NCI-H2227 (cell line): Measurements from ENCODE around the gene CBX5.
"Not testable (repeated sequence)": the region's sequence is repeated elsewhere in the genome, so short reads cannot be mapped to it uniquely, and the experiment has no call there.

ENCODE experiments used
- DNase-seq: peaks from one replicate; lab custom pipeline; 2025; ENCODE audit not compliant: unreplicated experiment; lab: John Stamatoyannopoulos, UW

CBX5 gene

GRCh38 chr12:54270345-54270744 is 9.6 kb downstream of the CBX5 start:
- no peak for DNase-seq

DNA sequence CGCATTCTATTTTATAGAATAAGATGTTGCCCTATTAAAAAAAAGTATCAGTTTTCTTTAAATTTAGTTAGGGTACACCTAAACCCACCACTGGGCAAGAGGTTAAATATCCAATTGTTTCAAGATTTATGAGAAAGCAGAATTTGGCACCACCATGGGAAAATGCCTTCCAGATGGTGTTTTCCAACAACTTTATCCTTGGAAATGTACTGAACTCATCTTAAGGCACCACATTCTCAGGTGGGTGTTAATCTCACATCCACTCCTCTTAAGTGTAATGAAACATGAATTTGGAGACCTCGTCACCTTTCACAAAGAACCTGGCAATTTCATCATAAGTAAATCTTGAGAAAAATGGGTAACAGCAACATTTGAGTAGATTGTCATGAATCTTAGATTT is 13.1 kb downstream of the CBX5 start:
- no peak for DNase-seq

DNA sequence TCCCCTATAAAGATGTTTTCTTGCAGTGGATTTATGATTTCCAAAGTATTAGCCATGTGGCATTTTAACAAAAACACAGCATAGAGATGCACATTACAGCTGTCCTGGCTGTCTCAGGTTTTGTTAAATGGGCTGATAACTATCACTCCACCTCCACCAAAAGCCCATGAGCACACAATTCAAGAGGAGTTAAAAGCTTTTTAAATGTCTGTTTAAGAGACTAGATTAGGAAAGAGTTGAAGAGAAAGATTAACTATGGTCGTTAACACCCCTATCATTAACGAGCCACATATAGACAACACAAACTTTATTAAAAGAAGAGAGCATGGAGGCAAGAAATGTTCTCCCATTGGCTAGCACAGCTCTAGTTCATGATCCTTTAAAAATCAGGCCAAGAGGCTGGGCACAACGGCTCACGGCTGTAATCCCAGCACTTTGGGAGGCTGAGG is 14.5 kb downstream of the CBX5 start:
- DNase-seq: no peak

GRCh38 chr12:54262403-54262925 is 17.5 kb downstream of the CBX5 start:
- DNase-seq: peak; percentile 34

DNA sequence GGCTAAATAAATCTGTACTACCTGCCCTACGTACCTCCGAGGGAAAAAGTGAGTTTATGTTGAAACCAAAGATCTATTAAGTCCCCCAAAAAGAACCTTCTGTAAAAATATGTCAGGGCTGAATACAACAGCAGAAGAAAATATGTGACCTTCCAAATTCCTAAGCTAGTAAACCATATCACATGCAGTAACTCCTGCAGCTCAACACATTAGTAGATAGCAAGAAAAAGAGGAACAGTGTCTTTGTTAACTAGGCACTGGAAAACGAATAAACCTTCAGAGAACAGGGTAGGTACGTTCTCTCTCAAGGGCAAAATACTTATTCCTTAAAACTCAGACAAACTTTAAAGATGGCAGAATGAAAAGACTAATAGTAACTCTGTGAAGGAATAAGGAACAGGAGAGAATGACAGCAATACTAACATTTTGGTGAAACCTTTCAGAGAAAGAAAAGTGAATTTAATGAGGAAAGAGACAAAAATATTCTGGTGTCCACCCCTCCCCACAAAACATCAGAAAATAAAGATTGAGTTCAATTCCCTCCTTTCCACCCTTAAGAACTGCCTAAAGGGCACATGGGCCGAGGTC is 18.0 kb downstream of the CBX5 start:
- DNase-seq: no peak

DNA sequence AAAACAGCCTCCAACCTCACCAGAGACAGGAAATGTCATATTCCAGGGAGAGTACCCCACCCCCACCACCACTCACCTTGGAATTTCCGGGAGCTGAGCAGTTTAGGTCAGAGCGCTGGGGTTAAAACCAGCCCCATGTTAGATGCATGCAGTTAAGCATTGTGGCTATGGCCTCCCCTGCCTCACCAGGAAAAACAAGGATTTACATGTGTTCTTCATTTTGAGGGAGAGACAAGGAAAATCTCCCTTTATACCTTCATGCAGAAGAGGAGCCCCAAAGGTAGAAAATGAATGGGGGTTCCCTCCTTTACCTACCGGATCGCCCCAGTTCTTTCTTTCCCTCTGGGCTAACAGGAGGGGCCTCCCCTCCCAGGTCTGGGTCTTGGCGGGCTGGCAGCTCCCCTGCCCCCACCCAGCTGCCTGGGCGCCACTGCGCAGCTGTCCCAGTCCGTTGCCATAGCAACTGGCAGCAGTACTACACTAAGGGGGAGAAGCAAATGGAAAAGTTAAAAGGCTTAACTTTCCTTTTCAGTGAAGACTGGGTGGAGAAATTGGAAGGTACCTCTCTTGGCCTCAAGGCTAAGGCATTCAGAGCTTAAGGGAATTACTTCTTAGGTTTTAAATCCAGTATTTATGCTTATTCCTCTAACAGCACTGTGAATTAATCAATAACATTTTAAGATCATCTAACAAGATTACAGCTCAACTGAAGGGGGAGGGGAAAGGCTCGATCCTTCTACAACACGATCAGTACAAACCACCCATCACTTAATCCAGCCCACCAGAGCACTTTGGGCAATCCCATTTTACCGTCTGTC is 20.5 kb downstream of the CBX5 start:
- DNase-seq: peak; percentile 93

- no peak for DNase-seq
These were observed 21.7 kb downstream of the CBX5 start for GRCh38 chr12:54258201-54258681.

GRCh38 chr12:54257332-54257731 is 22.6 kb downstream of the CBX5 start:
- no peak for DNase-seq

DNA sequence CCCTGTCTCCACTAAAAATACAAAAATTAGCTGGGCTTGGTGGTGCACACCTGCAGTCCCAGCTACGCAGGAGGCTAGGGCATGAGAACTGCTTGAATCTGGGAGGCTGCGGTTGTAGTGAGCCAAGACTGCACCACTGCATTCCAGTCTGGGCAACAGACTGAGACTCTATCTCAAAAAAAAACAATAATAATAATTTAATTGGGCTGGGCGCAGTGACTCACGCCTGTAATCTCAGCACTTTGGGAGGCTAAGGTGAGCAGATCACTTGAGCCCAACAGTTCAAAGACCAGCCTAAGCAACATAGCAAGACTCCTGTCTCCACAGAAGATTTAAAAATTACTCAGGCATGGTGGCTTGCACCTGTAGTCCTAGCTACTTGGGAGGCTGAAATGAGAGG is 26.7 kb downstream of the CBX5 start:
- no peak for DNase-seq

GRCh38 chr12:54251667-54252284 is 28.1 kb downstream of the CBX5 start:
- peak; percentile 43 for DNase-seq

DNA sequence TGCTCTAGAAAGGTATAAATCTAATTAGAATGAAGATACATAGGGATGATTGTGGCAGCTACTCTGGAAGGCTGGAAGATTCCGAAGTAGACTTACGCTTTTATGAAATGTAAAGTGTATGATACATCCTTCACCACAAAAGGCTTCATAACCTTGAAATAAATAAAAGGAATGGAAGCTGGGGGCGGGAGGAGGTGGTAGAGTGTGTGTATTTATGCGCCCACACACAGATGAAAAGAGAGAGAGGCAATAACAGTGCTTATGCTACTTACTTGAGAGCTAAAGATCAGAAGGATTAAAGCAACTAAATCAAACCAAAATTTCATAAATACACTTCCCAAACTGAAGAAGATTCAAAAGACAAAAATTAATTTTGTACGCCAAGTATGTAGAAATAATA is 30.4 kb downstream of the CBX5 start:
- DNase-seq: no peak

GRCh38 chr12:54246011-54246641 is 33.8 kb downstream of the CBX5 start:
- DNase-seq: no peak

- DNase-seq: no peak
These were observed 38.8 kb downstream of the CBX5 start for GRCh38 chr12:54240971-54241588.

DNA sequence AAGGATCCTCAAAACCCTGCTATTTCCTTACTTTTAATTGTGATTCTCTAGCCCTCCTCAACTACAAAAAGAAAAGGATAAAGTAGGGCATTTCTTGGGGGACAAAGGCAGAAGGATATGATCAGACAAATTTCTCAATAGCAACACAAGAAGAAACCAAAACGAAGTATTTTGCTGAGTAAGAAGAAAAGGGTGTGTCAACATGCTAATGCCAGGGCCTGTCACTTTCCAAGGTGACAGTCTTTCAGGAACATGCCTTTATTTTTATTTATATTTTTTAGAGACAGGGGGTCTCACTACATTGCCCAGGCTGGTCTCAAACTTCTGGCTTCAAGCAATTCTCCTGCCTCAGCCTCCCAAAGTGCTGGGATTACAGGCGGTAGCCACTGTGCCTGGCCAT is 39.8 kb downstream of the CBX5 start:
- DNase-seq: no peak

GRCh38 chr12:54239620-54240019 is 40.3 kb downstream of the CBX5 start:
- no peak for DNase-seq

- no peak for DNase-seq
These were observed 41.4 kb downstream of the CBX5 start for GRCh38 chr12:54238531-54238930.

DNA sequence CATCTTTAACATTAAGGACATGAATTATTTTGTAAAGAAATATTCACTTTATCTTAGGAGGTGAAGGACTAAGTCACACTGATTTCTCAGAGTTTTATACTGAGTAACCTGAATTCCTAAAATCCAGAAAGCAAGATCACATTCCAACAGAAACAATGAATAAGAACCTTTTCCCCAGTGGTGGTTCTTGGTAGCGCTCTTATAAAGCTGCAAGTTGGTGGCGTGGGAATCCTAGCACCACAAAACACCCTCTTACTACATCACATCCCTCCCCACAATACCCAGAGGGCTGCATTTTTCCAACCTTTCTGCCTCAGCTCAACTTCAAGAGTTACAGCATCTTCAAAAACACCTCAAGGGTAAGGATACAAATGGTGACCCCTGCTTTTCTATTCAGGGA is 47.1 kb downstream of the CBX5 start:
- DNase-seq: no peak

- DNase-seq: not testable (repeated sequence)
These were observed 48.7 kb downstream of the CBX5 start for GRCh38 chr12:54231269-54231668.

- DNase-seq: no peak
These were observed 49.4 kb downstream of the CBX5 start for GRCh38 chr12:54230555-54230954.

DNA sequence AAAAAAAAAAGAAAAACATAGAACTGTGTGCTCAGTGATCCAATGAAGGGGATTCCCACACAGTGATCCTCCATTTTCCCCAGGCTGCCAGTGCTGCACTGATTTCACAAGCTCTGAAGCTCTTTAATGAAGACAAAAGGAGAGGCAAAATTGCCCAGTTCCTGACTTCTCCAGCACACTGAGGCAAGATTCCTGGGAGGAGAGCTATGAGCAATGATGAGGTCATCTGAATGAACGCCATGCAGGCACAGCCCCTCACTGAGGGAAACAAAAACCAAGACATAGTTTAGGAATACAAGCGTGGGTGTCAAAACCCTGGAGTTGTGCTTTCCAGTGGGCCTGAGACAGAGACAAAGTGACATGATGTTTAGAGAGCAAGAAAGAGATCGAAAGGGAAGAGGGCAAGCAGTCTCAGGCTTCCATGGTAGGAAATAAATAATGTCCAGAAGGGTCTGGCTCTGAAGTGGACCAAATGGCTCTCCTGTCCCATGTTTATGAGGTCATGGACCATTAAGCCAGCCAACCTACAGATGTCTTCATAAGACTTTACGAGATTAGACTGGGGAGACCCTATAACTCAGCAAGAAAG is 50.2 kb downstream of the CBX5 start:
- DNase-seq: no peak

- DNase-seq: no peak
These were observed 51.5 kb downstream of the CBX5 start for GRCh38 chr12:54228471-54228870.
